ENCODE data around the gene IRAK2.
A peak's percentile ranks its signal among the peaks of the same experiment; 100 is the strongest.

- peak; percentile 75 to 95 (median 80) for TF ChIP-seq POLR2AphosphoS5 (IDR thresholded peaks at IDR 0.05)
- no peak for TF ChIP-seq POLR2A (IDR thresholded peaks at IDR 0.05)
- peak in 5 of 7 experiments; percentile 65 to 91 (median 86) for TF ChIP-seq CTCF (IDR thresholded peaks at IDR 0.05)
Measured at GRCh38 chr3:10224794-10225665, 60.3 kb downstream of the IRAK2 start.

Data from stomach (tissue), 4 donors.